HepG2 (cell line): ENCODE data around the gene PCBP1. TPM values are rescaled to one million over a fixed set of nuclear protein-coding genes. Genes with fewer than 3 reads are reported as not detected.

Source experiments
- BATF2 ChIP-seq: sonication (generic); formaldehyde crosslinking; IDR thresholded peaks from 2 replicates; pipeline ENCODE4 v1.8.0; 2022; ENCODE audit warnings: mild to moderate bottlenecking, missing genetic modification reagents, moderate library complexity
- CAMTA2 ChIP-seq: sonication (generic); formaldehyde crosslinking; IDR thresholded peaks from 2 replicates; pipeline ENCODE4 v1.4.0; 2020; ENCODE audit warnings: mild to moderate bottlenecking, missing genetic modification reagents, borderline replicate concordance
- FOXP1 ChIP-seq, 2 experiments: fragments of 450-650 bp in 1 of 2; IDR thresholded peaks; 2 replicates each; pipeline ENCODE4 v1.6.1; 2017 to 2018; ENCODE audit warnings: antibody characterized with exemption in 1 of 2
- KLF9 ChIP-seq: IDR thresholded peaks from 2 replicates; pipeline ENCODE4 v1.6.1; 2016; ENCODE audit warnings: low read depth
- MAFG ChIP-seq: sonication (generic); formaldehyde crosslinking; IDR thresholded peaks from 2 replicates; pipeline ENCODE4 v1.5.1; 2020; ENCODE audit warnings: mild to moderate bottlenecking, missing genetic modification reagents
- MED1 ChIP-seq: sonication (generic); formaldehyde crosslinking; IDR thresholded peaks from 2 replicates; pipeline ENCODE4 v1.4.0; 2020; ENCODE audit warnings: missing genetic modification reagents
- NFE2L2 ChIP-seq: fragments of 150-350 bp; IDR thresholded peaks from 2 replicates; pipeline ENCODE4 v1.6.1; 2014; ENCODE audit warnings: low read length
- PAWR ChIP-seq: sonication (generic); formaldehyde crosslinking; IDR thresholded peaks from 2 replicates; pipeline ENCODE4 v1.4.0; 2020; ENCODE audit warnings: missing genetic modification reagents, mild to moderate bottlenecking, borderline replicate concordance
- RORA ChIP-seq: sonication (generic); formaldehyde crosslinking; IDR thresholded peaks from 2 replicates; pipeline ENCODE4 v1.5.0; 2020; ENCODE audit warnings: mild to moderate bottlenecking, missing genetic modification reagents, moderate library complexity
- SP4 ChIP-seq: sonication (generic); formaldehyde crosslinking; IDR thresholded peaks from 2 replicates; pipeline ENCODE4 v1.8.1; 2023; ENCODE audit warnings: mild to moderate bottlenecking, missing genetic modification reagents
- SRSF4 ChIP-seq: fragments of 200-400 bp; formaldehyde crosslinking; IDR thresholded peaks from one replicate; pipeline ENCODE4 v1.6.1; 2018; ENCODE audit warnings: mild to moderate bottlenecking, low read depth, low read length, moderate library complexity; ENCODE audit not compliant: poor library complexity, severe bottlenecking
- USF2 ChIP-seq, 2 experiments: sonication (generic) in 1 of 2; formaldehyde crosslinking in 1 of 2; IDR thresholded peaks; 2 replicates each; pipeline versions ENCODE4 v1.5.1 to v1.6.1; 2011 to 2020; ENCODE audit warnings: borderline replicate concordance in 1 of 2, low read depth in 1 of 2, low read length in 1 of 2, mild to moderate bottlenecking in 1 of 2, missing genetic modification reagents in 1 of 2, moderate library complexity in 1 of 2
- ZBTB3 ChIP-seq: sonication (generic); formaldehyde crosslinking; IDR thresholded peaks from 2 replicates; pipeline ENCODE4 v1.4.0; 2020; ENCODE audit warnings: low read depth, mild to moderate bottlenecking, moderate library complexity, missing genetic modification reagents, borderline replicate concordance
- ZFP41 ChIP-seq: sonication (generic); formaldehyde crosslinking; IDR thresholded peaks from 2 replicates; pipeline ENCODE4 v1.4.0; 2020; ENCODE audit warnings: mild to moderate bottlenecking, missing genetic modification reagents, borderline replicate concordance
- ZFP91 ChIP-seq: sonication (generic); formaldehyde crosslinking; IDR thresholded peaks from 2 replicates; pipeline ENCODE4 v1.9.0; 2022; ENCODE audit warnings: missing genetic modification reagents, mild to moderate bottlenecking, borderline replicate concordance
- ZFX ChIP-seq: sonication (generic); formaldehyde crosslinking; IDR thresholded peaks from 2 replicates; pipeline ENCODE4 v1.4.0; 2020; ENCODE audit warnings: mild to moderate bottlenecking, low read depth, missing genetic modification reagents, moderate library complexity
- ZMYM4 ChIP-seq: sonication (generic); formaldehyde crosslinking; IDR thresholded peaks from 2 replicates; pipeline ENCODE4 v1.8.1; 2023; ENCODE audit warnings: mild to moderate bottlenecking, missing genetic modification reagents
- ZNF225 ChIP-seq: sonication (generic); formaldehyde crosslinking; IDR thresholded peaks from 2 replicates; pipeline ENCODE4 v1.4.0; 2020; ENCODE audit warnings: mild to moderate bottlenecking, missing genetic modification reagents
- ZNF263 ChIP-seq: sonication (generic); formaldehyde crosslinking; IDR thresholded peaks from 2 replicates; pipeline ENCODE4 v1.4.0; 2020; ENCODE audit warnings: missing genetic modification reagents
- ZNF576 ChIP-seq: sonication (generic); formaldehyde crosslinking; IDR thresholded peaks from 2 replicates; pipeline ENCODE4 v1.4.0; 2020; ENCODE audit warnings: mild to moderate bottlenecking, missing genetic modification reagents
- ZNF713 ChIP-seq: sonication (generic); formaldehyde crosslinking; IDR thresholded peaks from 2 replicates; pipeline ENCODE4 v1.4.0; 2020; ENCODE audit warnings: mild to moderate bottlenecking, missing genetic modification reagents
- polyA plus RNA-seq, 8 experiments: library from polyadenylated mRNA; depleted of rRNA in 3 of 8; stranded (reverse) in 7 of 8; unstranded in 1 of 8; fragments of >200 nt; fragmentation: Illumina TruSeq in 4 of 8; extraction: Trizol in 4 of 8; gene quantifications; 2 replicates each; pipeline versions ENCODE4 v1.2.1 to v1.2.3, GENCODE V29; 2011 to 2016; ENCODE audit warnings: low read depth in 4 of 8, missing spikeins in 1 of 8, mixed read lengths in 1 of 8; ENCODE audit not compliant: insufficient read depth in 1 of 8
- total RNA-seq, 5 experiments: library from RNA; depleted of rRNA; stranded (reverse); fragments of >200 nt; fragmentation: Illumina TruSeq; extraction: Trizol; gene quantifications; 2 replicates each; pipeline ENCODE4 v1.2.3, GENCODE V29; 2016; ENCODE audit warnings: low read depth in 1 of 5

Gene PCBP1
- total and polyA plus RNA-seq, 2 of the 13 experiments (the other 11 are each of a cell fraction or from before 2014, with no cell fraction given): 32.0 to 137 TPM

- TF ChIP-seq BATF2 (CRISPR knock-in tag): peak; percentile 63; the same call in 1 of the 2 replicates
- peak; percentile 23; the same call in 1 of the 2 replicates for TF ChIP-seq ZMYM4 (CRISPR knock-in tag)
- no peak for TF ChIP-seq USF2 (IDR thresholded peaks at IDR 0.05; ENCODE audit: low read depth, low read length)
- TF ChIP-seq USF2 (CRISPR knock-in tag; IDR thresholded peaks at IDR 0.05; ENCODE audit: borderline replicate concordance): peak; percentile 39; the same call in 1 of the 2 replicates
- peak; percentile 71; the same call in 1 of the 2 replicates for TF ChIP-seq MAFG
- TF ChIP-seq ZFX (CRISPR knock-in tag): peak; percentile 80
- TF ChIP-seq ZNF263 (CRISPR knock-in tag): peak; percentile 39; the same call in 1 of the 2 replicates
- no peak for TF ChIP-seq KLF9 (CRISPR knock-in tag)
- no peak for TF ChIP-seq ZFP41 (CRISPR knock-in tag)
- TF ChIP-seq RORA (CRISPR knock-in tag): no peak
- TF ChIP-seq PAWR: peak; percentile 57; the same call in 1 of the 2 replicates
- TF ChIP-seq ZNF713 (CRISPR knock-in tag): no peak
- no peak; the same call in 1 of the 2 replicates for TF ChIP-seq ZNF225
- peak; percentile 81 for TF ChIP-seq NFE2L2
- TF ChIP-seq MED1 (CRISPR knock-in tag): peak; percentile 51
- TF ChIP-seq ZFP91: peak; percentile 90; the same call in 1 of the 2 replicates
- TF ChIP-seq SRSF4: no peak
- peak; percentile 28; the same call in 1 of the 2 replicates for TF ChIP-seq SP4 (CRISPR knock-in tag)
- TF ChIP-seq FOXP1 (IDR thresholded peaks at IDR 0.05): no peak
- TF ChIP-seq FOXP1 (CRISPR knock-in tag; IDR thresholded peaks at IDR 0.05): no peak
- peak; percentile 97 for TF ChIP-seq CAMTA2 (CRISPR knock-in tag)
- 0 out of 2 replicates have a peak, but pooled peaks have one; percentile 41 for TF ChIP-seq ZNF576 (CRISPR knock-in tag)
- TF ChIP-seq ZBTB3: peak; percentile 74; the same call in 1 of the 2 replicates
Measured at GRCh38 chr2:70087702-70088597, 673 bp downstream of the PCBP1 start (continued).
